Left cardiac atrium (tissue), 4 donors: ENCODE measurements around the gene CRMP1. TPM values are rescaled to one million over a fixed set of nuclear protein-coding genes. Genes with fewer than 3 reads are reported as not detected.

Experiments
- ATAC-seq, 2 donors: fragments of 200-7000 bp; cut with Tn5 transposase; one replicate each; pipeline ENCODE4 v1.9.1; 2020; ENCODE audit warnings: mild to moderate bottlenecking in 2 of 2, moderate library complexity in 2 of 2
- DNase-seq: peaks from one replicate; pipeline ENCODE4 v3.0.0-alpha.2; 2020
- intact Hi-C, 2 donors: fragments of 100-400 bp; cut with DNase I; formaldehyde crosslinking; loops; one replicate each; pipeline versions ENCODE4 v1.14.1 to v1.15.1; 2022 to 2023
- long read RNA-seq: library from polyadenylated mRNA; unstranded; transcript quantifications from one replicate; pipeline ENCODE4 v2.0.0, GENCODE V29; 2021
- total RNA-seq, 2 donors: library from RNA; stranded (reverse); fragmentation: NEBNext Ultra II Directional; extraction: Animal tissue kit (Norgen Biotek cat#: 25700); gene quantifications; one replicate each; pipeline ENCODE4 v1.2.1, GENCODE V29; 2021
- donor health status: DM: no; HTN: yes; CAD: no.
- donor health status: DM: no; HTN: yes; CAD: no; lungs with severe emphysema.
- donor health status: DM: yes; HTN: yes; CAD: no.
- donor health status: Dilated cardiomyopathy.

Gene CRMP1
- total RNA-seq = 1 to 10 TPM in 1 of 2 donors, under 1 TPM in 1; 0.44 to 1.9 TPM
- long read RNA-seq, partial matches to known transcripts = 0 of 2 reads
- long read RNA-seq, other reads (novel, unspliced or antisense) = 1 of 2 reads

GRCh38 chr4:5893004-5893580 is at the start of gene CRMP1:
Gene CRMP1, minus strand, starts transcription at chr4:5893086. Its CDS starts 117 bp downstream, at chr4:5892969.
- DNase-seq = no peak
- peak; percentile 11 to 71 for ATAC-seq
- intact Hi-C loops = no loop called here

- DNase-seq = no peak
- no peak for ATAC-seq
- intact Hi-C loops = no loop called here
These were observed 48.7 kb upstream of the CRMP1 start for GRCh38 chr4:5941601-5942000.

- DNase-seq (no peak), ATAC-seq (no peak)
- intact Hi-C loops = no loop called here
These were observed 47.8 kb upstream of the CRMP1 start for GRCh38 chr4:5940470-5941203.

GRCh38 chr4:5933996-5934831 is 41.3 kb upstream of the CRMP1 start:
- ATAC-seq = no peak
- intact Hi-C loops = no loop called here
- DNase-seq = no peak

GRCh38 chr4:5933116-5933515 is 40.2 kb upstream of the CRMP1 start:
- DNase-seq (no peak), ATAC-seq (no peak)
- intact Hi-C loops = no loop called here

GRCh38 chr4:5932035-5932568 is 39.2 kb upstream of the CRMP1 start:
- ATAC-seq (no peak), DNase-seq (no peak)
- intact Hi-C loops = no loop called here

GRCh38 chr4:5931526-5931925 is 38.6 kb upstream of the CRMP1 start:
- no peak for DNase-seq
- intact Hi-C loops = no loop called here
- no peak for ATAC-seq

- intact Hi-C loops = no loop called here
- ATAC-seq (no peak), DNase-seq (no peak)
These were observed 38.0 kb upstream of the CRMP1 start for GRCh38 chr4:5930876-5931275.

- DNase-seq = no peak
- intact Hi-C loops = no loop called here
- ATAC-seq = no peak
These were observed 37.6 kb upstream of the CRMP1 start for GRCh38 chr4:5930456-5930855.

- intact Hi-C loops = no loop called here
- DNase-seq (no peak), ATAC-seq (no peak)
These were observed 36.0 kb upstream of the CRMP1 start for GRCh38 chr4:5928844-5929420.

GRCh38 chr4:5928274-5928673 is 35.4 kb upstream of the CRMP1 start:
- DNase-seq (no peak), ATAC-seq (no peak)
- intact Hi-C loops = no loop called here

GRCh38 chr4:5927747-5928146 is 34.9 kb upstream of the CRMP1 start:
- intact Hi-C loops = no loop called here
- no peak for ATAC-seq

GRCh38 chr4:5927116-5927515 is 34.2 kb upstream of the CRMP1 start:
- DNase-seq (no peak), ATAC-seq (no peak)
- intact Hi-C loops = no loop called here

More at GRCh38 chr4:5927747-5928146, 34.9 kb upstream of the CRMP1 start:
- no peak for DNase-seq

- DNase-seq = no peak
These were observed 33.7 kb upstream of the CRMP1 start for GRCh38 chr4:5926598-5926997.

GRCh38 chr4:5925419-5926200 is 32.7 kb upstream of the CRMP1 start:
- no peak for DNase-seq
- ATAC-seq = no peak
- intact Hi-C loops = no loop called here

More at GRCh38 chr4:5926598-5926997, 33.7 kb upstream of the CRMP1 start:
- intact Hi-C loops = no loop called here
- no peak for ATAC-seq

- ATAC-seq = no peak
- intact Hi-C loops = no loop called here
- no peak for DNase-seq
These were observed 31.7 kb upstream of the CRMP1 start for GRCh38 chr4:5924461-5925125.

GRCh38 chr4:5923376-5923775 is 30.5 kb upstream of the CRMP1 start:
- DNase-seq (no peak), ATAC-seq (no peak)
- intact Hi-C loops = no loop called here

GRCh38 chr4:5922556-5922955 is 29.7 kb upstream of the CRMP1 start:
- intact Hi-C loops = no loop called here
- DNase-seq (no peak), ATAC-seq (no peak)
